SK-N-SH (cell line): ENCODE results near the gene RFNG. TPM values are rescaled to one million over a fixed set of nuclear protein-coding genes. Genes with fewer than 3 reads are reported as not detected.

Experiments
- CTCF ChIA-PET: fragments of 300-600, 350-600 bp; formaldehyde crosslinking; extraction: SDS; loops from one replicate; lab custom pipeline; 2021; lab: Yijun Ruan, JAX
- POLR2A ChIA-PET: fragments of 350-600 bp; sonication (Branson Sonifier 250); formaldehyde crosslinking; extraction: SDS; loops from one replicate; lab custom pipeline; 2020; ENCODE audit warnings: antibody characterized with exemption, inconsistent platforms; lab: Yijun Ruan, JAX
- DNase-seq: peaks from one replicate; pipeline ENCODE4 v3.0.0; 2012
- H2AFZ ChIP-seq: fragments of 200-600 bp; sonication (generic); 2 replicates; pipeline ENCODE4 v1.8.1; 2016; ENCODE audit warnings: antibody characterized with exemption, mild to moderate bottlenecking, low read depth
- H3F3A ChIP-seq: fragments of 200-600 bp; sonication (generic); replicated peaks from 2 replicates; pipeline ENCODE3; 2016; ENCODE audit warnings: antibody characterized with exemption, mild to moderate bottlenecking; ENCODE audit not compliant: insufficient read depth
- H3K27ac ChIP-seq, 2 experiments: fragments of 200-500 bp in 1 of 2; fragments of 200-600 bp in 1 of 2; sonication (Bioruptor generic) in 1 of 2; sonication (generic), shearing (Covaris generic) in 1 of 2; 2 replicates each; pipeline versions ENCODE4 v1.5.1 to v1.6.1; 2014 to 2016; ENCODE audit warnings: low read depth in 2 of 2, inconsistent platforms in 1 of 2, low read length in 1 of 2, mild to moderate bottlenecking in 1 of 2, mixed read lengths in 1 of 2
- H3K27me3 ChIP-seq: fragments of 200-600 bp; sonication (generic), shearing (Covaris generic); 2 replicates; pipeline ENCODE4 v1.6.1; 2016; ENCODE audit warnings: mixed run types; ENCODE audit not compliant: insufficient read depth
- H3K36me3 ChIP-seq, 2 experiments: fragments of 200-500 bp in 1 of 2; fragments of 200-600 bp in 1 of 2; sonication (Bioruptor generic) in 1 of 2; sonication (generic) in 1 of 2; replicated peaks in 1 of 2; 2 replicates each; pipeline versions ENCODE3 to v1.5.1; 2014 to 2016; ENCODE audit warnings: low read length in 1 of 2, mild to moderate bottlenecking in 1 of 2; ENCODE audit not compliant: insufficient read depth in 2 of 2, control insufficient read depth in 1 of 2
- H3K4me1 ChIP-seq, 2 experiments: fragments of 200-500 bp in 1 of 2; fragments of 200-600 bp in 1 of 2; sonication (Bioruptor generic) in 1 of 2; sonication (generic), shearing (Covaris generic) in 1 of 2; 2 replicates each; pipeline versions ENCODE4 v1.5.1 to v1.6.1; 2014 to 2016; ENCODE audit warnings: low read depth in 1 of 2, low read length in 1 of 2, mixed run types in 1 of 2; ENCODE audit not compliant: insufficient read depth in 2 of 2, control insufficient read depth in 1 of 2
- H3K4me2 ChIP-seq: fragments of 200-600 bp; sonication (generic), shearing (Covaris generic); 2 replicates; pipeline ENCODE4 v1.6.1; 2017; ENCODE audit warnings: mixed run types
- H3K4me3 ChIP-seq, 2 experiments: fragments of 200-500 bp in 1 of 2; fragments of 200-600 bp in 1 of 2; sonication (Bioruptor generic) in 1 of 2; sonication (generic), shearing (Covaris generic) in 1 of 2; 2 replicates each; pipeline versions ENCODE4 v1.5.1 to v1.8.1; 2014 to 2016; ENCODE audit warnings: low read depth in 2 of 2, inconsistent platforms in 1 of 2, low read length in 1 of 2, mild to moderate bottlenecking in 1 of 2, mixed read lengths in 1 of 2, moderate library complexity in 1 of 2
- H3K79me2 ChIP-seq: fragments of 200-600 bp; sonication (generic); 2 replicates; pipeline ENCODE4 v1.8.1; 2017; ENCODE audit warnings: mild to moderate bottlenecking; ENCODE audit not compliant: insufficient read depth
- H3K9ac ChIP-seq: fragments of 200-600 bp; sonication (generic); 2 replicates; pipeline ENCODE4 v1.6.1; 2017; ENCODE audit warnings: mixed run types
- H3K9me2 ChIP-seq: fragments of 200-600 bp; sonication (generic); 2 replicates; pipeline ENCODE4 v1.6.1; 2017; ENCODE audit warnings: mixed run types
- H3K9me3 ChIP-seq: fragments of 200-600 bp; sonication (generic); 2 replicates; pipeline ENCODE4 v1.6.1; 2017; ENCODE audit warnings: mixed run types, mild to moderate bottlenecking, moderate library complexity
- H4K20me1 ChIP-seq: fragments of 200-600 bp; sonication (generic); 2 replicates; pipeline ENCODE4 v1.6.1; 2017; ENCODE audit warnings: mild to moderate bottlenecking, mixed run types; ENCODE audit not compliant: insufficient read depth
- ELF1 ChIP-seq: IDR thresholded peaks from 2 replicates; pipeline ENCODE4 v1.4.0; 2012
- FOSL2 ChIP-seq: IDR thresholded peaks from 2 replicates; pipeline ENCODE4 v1.4.0; 2012; ENCODE audit warnings: low read depth, mild to moderate bottlenecking, moderate library complexity, borderline replicate concordance
- FOXJ3 ChIP-seq: sonication (generic); formaldehyde crosslinking; IDR thresholded peaks from 2 replicates; pipeline ENCODE4 v1.5.1; 2020; ENCODE audit warnings: mild to moderate bottlenecking, missing genetic modification reagents
- FOXM1 ChIP-seq: IDR thresholded peaks from 2 replicates; pipeline ENCODE4 v1.4.0; 2012; ENCODE audit warnings: low read depth, mild to moderate bottlenecking
- GATA2 ChIP-seq: sonication (generic); formaldehyde crosslinking; IDR thresholded peaks from 2 replicates; pipeline ENCODE4 v1.5.0; 2020; ENCODE audit warnings: mild to moderate bottlenecking, missing genetic modification reagents
- NFIC ChIP-seq: IDR thresholded peaks from 2 replicates; pipeline ENCODE4 v1.4.0; 2012; ENCODE audit warnings: borderline replicate concordance
- NRF1 ChIP-seq: IDR thresholded peaks from 2 replicates; pipeline ENCODE4 v1.6.1; 2012; ENCODE audit warnings: low read depth, mild to moderate bottlenecking, low read length
- RAD21 ChIP-seq: IDR thresholded peaks from 2 replicates; pipeline ENCODE4 v1.6.1; 2012; ENCODE audit warnings: mild to moderate bottlenecking, low read length
- RCOR1 ChIP-seq: fragments of 150-350 bp; IDR thresholded peaks from 2 replicates; pipeline ENCODE4 v1.6.1; 2017; ENCODE audit warnings: antibody characterized with exemption, low read length
- RFX5 ChIP-seq: IDR thresholded peaks from 2 replicates; pipeline ENCODE4 v1.6.1; 2012; ENCODE audit warnings: mild to moderate bottlenecking, improper control_type of control experiment, low read length
- RXRA ChIP-seq: IDR thresholded peaks from 2 replicates; pipeline ENCODE4 v1.4.0; 2012; ENCODE audit warnings: low read depth, mild to moderate bottlenecking, borderline replicate concordance
- SIN3A ChIP-seq: IDR thresholded peaks from 2 replicates; pipeline ENCODE4 v1.6.1; 2012; ENCODE audit warnings: low read depth, mild to moderate bottlenecking, low read length, moderate library complexity, borderline replicate concordance
- TCF12 ChIP-seq: IDR thresholded peaks from 2 replicates; pipeline ENCODE4 v1.4.0; 2012
- TEAD4 ChIP-seq: IDR thresholded peaks from 2 replicates; pipeline ENCODE4 v1.4.0; 2012; ENCODE audit warnings: mild to moderate bottlenecking, borderline replicate concordance; ENCODE audit not compliant: insufficient read depth
- USF2 ChIP-seq: fragments of 150-350 bp; IDR thresholded peaks from 2 replicates; pipeline ENCODE4 v1.6.1; 2017; ENCODE audit warnings: antibody characterized with exemption, low read length, low read depth, borderline replicate concordance
- YY1 ChIP-seq: IDR thresholded peaks from 2 replicates; pipeline ENCODE4 v1.4.0; 2012; ENCODE audit warnings: low read depth, mild to moderate bottlenecking
- WGBS: methylation state at CpG from one replicate; pipeline ENCODE4 v1.1.6; 2017; ENCODE audit warnings: low lambda C conversion rate; 5-methylcytosine and 5-hydroxymethylcytosine counted together
- polyA plus RNA-seq, 3 experiments: library from polyadenylated mRNA; depleted of rRNA; stranded (reverse); fragments of >200 nt; gene quantifications; 2 replicates each; pipeline ENCODE4 v1.2.3, GENCODE V29; 2012
- TF ChIP-seq, protein P1 (sequence below): IDR thresholded peaks from 2 replicates; pipeline ENCODE4 v1.4.0; 2012; ENCODE audit warnings: low read depth, borderline replicate concordance

The RFNG gene
- polyA plus RNA-seq, 1 of the 3 experiments (the other 2 are of a cell fraction) = 68.6 TPM

DNA sequence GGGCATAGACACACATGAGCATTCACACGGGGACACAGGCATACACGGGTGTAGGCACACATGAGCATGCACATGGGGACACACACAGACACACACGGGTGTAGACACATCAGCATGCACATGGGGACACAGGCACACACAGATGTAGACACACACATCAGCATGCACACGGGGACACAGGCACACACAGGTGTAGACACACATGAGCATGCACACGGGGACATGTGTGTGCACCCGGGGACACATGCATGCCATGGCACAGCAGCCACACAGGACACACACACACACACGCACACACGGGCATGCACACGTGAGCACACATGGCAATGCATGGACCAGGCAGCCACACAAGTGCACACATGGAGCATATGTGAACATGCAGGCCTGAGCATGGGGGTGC lies 9.0 kb downstream of the RFNG start:
- no peak overlapping the region for H3K4me2 ChIP-seq
- peaks cover 5% of the 10 kb centered on the region for H3F3A ChIP-seq
- no peak overlapping the region for H3K9ac ChIP-seq
- H2AFZ ChIP-seq = no peak overlapping the region
- ChIA-PET CTCF (interaction anchor here (1.0 to 2.1 kb wide), 3 partner anchors 12 to 83 kb away, joined by 3 to 11 read pairs (median 8); no protein-coding TSS in a partner anchor), POLR2A (no interaction called here)
- H3K4me1 ChIP-seq = peaks cover 0 to 8% of the 10 kb centered on the region in 2 experiments; a peak in 1 of 4 replicates
- no peaks in the 10 kb centered on the region for H3K27me3 ChIP-seq
- no peak overlapping the region for H3K4me3 ChIP-seq
- peaks cover 5 to 10% of the 10 kb centered on the region in 2 experiments for H3K36me3 ChIP-seq
- no peaks in the 10 kb centered on the region for H4K20me1 ChIP-seq
- no peaks in the 10 kb centered on the region for H3K9me2 ChIP-seq
- H3K27ac ChIP-seq = no peak overlapping the region
- TF ChIP-seq ELF1 = no peak
- TF ChIP-seq RCOR1 = no peak
- TF ChIP-seq FOSL2 = no peak
- no peak for TF ChIP-seq RAD21
- no peak for TF ChIP-seq RFX5
- TF ChIP-seq GATA2 (CRISPR knock-in tag) = no peak
- no peak for TF ChIP-seq YY1
- no peak for TF ChIP-seq FOXJ3 (CRISPR knock-in tag)
- no peak for TF ChIP-seq RXRA
- no peak for TF ChIP-seq FOXM1
- TF ChIP-seq TEAD4 = no peak
- TF ChIP-seq, protein P1, sequence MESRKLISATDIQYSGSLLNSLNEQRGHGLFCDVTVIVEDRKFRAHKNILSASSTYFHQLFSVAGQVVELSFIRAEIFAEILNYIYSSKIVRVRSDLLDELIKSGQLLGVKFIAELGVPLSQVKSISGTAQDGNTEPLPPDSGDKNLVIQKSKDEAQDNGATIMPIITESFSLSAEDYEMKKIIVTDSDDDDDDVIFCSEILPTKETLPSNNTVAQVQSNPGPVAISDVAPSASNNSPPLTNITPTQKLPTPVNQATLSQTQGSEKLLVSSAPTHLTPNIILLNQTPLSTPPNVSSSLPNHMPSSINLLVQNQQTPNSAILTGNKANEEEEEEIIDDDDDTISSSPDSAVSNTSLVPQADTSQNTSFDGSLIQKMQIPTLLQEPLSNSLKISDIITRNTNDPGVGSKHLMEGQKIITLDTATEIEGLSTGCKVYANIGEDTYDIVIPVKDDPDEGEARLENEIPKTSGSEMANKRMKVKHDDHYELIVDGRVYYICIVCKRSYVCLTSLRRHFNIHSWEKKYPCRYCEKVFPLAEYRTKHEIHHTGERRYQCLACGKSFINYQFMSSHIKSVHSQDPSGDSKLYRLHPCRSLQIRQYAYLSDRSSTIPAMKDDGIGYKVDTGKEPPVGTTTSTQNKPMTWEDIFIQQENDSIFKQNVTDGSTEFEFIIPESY = no peak
- TF ChIP-seq TCF12 = no peak
- no peak for TF ChIP-seq NRF1
- no peak for TF ChIP-seq USF2
- no peak for TF ChIP-seq NFIC
- no peak for TF ChIP-seq SIN3A
- no peak for DNase-seq
- H3K9me3 ChIP-seq = no peaks in the 10 kb centered on the region
- no peaks in the 10 kb centered on the region for H3K79me2 ChIP-seq
- 55% methylated on average over 9 of the region's 9 CpGs for WGBS
